NCI-H510A treated with DMSO at 0.1 percent for 48 hours (cell line): Measurements from ENCODE around the gene BRCA1.
"Not testable (repeated sequence)": the region's sequence is repeated elsewhere in the genome, so short reads cannot be mapped to it uniquely, and the experiment has no call there.

Source experiments
- DNase-seq: peaks from one replicate; lab custom pipeline; 2025; lab: John Stamatoyannopoulos, UW

BRCA1 gene

DNA sequence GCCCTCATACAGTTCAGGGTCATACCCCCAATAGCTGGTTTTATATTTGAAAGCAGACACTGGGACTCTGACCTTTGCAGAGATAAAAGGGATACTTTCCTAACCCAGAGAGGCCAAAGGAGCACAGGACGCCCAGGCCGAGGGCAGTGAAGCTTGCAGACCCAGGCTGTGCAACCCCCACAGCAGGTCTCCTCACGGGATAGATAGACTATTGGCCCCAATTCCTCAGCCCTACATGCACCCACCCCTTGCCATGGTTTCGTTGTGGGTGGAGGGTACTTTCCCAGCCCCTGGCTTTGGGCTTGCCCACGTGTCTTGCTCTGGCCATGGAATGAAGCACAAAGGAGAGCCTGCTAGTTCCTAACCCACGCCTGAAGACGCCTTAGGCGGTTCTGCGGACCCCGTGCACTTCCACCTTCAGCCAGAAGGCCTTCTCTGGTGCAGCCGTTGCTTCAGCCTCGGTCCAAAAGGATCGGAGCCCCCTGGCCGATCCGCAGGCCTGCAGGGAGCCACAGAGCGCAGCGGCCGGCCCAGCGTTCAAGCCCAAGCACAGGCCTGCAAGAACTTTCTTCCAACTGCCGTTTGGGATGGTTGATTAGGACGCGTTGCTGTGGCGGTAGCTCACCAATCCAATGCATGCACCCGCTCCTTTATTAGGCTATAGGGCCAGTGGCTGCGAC, 9.8 kb upstream of the BRCA1 start:
- DNase-seq: no peak

DNA sequence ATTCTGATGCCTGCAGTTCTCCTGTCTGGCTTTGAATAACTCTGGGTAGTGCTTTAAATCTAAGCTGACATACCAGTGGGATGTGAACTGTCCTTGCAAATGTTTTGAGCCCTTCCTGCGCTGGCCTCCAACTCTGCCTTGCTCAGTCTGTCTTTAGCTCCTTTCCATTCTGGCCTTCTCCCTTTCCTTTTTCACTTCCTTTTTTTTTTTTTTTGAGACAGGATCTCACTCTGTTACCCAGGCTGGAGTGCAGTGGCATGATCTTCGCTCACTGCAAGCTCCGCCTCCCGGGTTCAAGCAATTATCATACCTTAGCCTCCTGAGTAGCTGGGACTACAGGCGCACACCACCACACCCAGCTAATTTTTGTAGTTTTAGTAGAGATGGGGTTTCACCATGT, 8.3 kb upstream of the BRCA1 start:
- DNase-seq: not testable (repeated sequence)

DNA sequence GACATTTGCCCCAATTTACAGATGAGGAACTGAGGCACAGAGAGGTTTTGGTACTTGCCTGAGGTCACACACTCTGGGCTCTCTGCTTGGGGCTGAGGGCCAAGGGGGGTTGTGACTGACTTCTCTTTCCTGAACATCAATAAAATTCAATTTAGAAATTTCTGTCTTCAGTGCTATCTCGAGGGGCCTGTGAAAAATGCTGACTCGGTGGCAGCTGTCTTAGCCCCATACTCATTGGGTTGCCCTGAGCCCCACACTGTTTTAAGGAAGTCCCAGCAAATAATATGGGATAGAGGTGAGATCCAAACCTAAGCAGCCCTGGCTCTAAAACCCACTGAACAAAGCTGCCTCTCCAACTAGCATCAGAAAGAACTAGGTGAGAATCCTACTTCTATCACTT, 7.0 kb upstream of the BRCA1 start:
- no peak for DNase-seq

DNA sequence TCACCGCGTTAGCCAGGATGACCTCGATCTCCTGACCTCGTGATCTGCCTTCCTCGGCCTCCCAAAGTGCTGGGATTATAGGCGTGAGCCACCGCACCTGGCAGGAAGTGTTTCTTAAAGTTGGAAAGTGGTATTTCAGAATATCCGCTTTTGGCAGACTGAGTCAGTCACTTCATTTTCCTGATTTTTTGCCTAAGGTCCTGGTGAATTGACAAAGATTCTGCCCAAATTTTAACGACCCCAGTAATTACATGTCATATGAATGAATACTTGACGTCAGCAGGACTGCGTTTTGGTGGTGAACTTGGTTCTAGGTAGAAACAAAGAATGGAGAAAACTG, 4.5 kb upstream of the BRCA1 start:
- no peak for DNase-seq

DNA sequence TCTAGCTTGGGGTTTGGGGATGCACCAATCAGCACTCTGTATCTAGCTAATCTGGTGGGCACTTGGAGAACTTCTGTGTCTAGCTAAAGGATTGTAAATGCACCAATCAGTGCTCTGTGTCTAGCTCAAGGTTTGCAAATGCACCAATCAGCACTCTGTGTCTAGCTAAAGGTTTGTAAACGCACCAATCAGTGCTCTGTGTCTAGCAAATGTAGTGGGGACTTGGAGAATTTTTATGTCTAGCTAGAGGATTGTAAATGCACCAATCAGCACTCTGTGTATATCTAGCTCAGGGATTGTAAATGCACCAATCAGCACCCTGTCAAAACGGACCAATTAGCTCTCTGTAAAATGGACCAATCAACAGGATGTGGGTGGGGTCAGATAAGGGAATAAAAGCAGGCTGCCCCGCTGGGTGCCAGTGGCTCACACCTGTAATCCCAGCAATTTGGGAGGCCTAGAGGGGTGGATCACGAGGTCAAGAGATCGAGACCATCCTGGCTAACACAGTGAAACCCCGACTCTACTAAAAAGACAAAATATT, 2.2 kb upstream of the BRCA1 start:
- DNase-seq: not testable (repeated sequence)

DNA sequence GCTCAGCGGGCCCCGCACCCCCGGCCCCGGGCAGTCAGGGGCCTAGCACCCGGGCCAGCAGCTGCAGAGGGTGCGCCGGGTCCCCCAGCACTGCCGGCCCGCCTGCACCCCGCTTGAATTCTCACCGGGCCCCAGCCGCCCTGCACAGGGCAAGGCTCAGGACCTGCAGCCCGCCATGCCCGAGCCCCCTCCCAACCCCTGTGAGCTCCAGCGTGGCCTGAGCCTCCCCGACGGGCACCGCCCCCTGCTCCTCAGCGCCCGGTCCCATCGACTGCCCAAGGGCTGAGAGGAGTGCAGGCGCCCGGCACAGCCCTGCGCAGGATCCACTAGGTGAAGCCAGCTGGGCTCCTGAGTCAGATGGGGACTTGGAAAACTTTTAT, 1.7 kb upstream of the BRCA1 start:
- DNase-seq: no peak

DNA sequence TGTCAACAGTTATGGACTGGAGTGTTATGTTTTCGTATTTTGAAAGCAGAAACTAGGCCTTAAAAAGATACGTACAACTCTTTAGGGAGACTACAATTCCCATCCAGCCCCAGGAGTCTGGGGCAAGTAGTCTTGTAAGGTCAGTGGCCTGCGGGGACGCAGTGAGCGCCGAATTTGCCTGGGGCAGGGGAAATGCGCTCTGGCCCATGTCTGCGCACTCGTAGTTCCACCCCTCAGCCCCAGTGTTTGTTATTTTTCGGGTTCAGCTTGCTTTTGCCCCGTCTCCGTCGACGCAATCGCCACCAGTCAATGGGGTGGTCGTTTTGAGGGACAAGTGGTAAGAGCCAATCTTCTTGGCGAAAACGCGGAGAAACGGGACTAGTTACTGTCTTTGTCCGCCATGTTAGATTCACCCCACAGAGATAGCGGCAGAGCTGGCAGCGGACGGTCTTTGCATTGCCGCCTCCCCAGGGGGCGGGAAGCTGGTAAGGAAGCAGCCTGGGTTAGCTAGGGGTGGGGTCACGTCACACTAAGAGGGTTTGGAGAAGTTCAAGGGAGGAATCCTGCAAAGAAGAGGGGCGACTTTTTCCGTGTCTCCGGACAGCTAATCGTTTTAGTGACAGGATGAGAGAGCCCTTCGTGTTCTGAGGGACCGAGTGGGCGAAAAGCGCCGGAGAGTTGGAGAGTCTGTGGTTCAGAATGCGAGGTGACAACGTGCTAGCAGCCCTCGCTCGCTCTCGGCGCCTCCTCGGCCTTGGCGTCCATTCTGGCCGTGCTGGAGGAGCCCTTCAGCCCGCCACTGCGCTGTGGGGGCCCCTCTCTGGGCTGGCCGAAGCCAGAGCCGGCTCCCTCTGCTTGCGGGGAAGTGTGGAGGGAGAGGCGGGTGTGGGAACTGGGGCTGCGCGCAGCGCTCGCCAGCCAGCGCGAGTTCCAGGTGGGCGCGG, 1.1 kb upstream of the BRCA1 start:
- DNase-seq: peak; percentile 12

DNA sequence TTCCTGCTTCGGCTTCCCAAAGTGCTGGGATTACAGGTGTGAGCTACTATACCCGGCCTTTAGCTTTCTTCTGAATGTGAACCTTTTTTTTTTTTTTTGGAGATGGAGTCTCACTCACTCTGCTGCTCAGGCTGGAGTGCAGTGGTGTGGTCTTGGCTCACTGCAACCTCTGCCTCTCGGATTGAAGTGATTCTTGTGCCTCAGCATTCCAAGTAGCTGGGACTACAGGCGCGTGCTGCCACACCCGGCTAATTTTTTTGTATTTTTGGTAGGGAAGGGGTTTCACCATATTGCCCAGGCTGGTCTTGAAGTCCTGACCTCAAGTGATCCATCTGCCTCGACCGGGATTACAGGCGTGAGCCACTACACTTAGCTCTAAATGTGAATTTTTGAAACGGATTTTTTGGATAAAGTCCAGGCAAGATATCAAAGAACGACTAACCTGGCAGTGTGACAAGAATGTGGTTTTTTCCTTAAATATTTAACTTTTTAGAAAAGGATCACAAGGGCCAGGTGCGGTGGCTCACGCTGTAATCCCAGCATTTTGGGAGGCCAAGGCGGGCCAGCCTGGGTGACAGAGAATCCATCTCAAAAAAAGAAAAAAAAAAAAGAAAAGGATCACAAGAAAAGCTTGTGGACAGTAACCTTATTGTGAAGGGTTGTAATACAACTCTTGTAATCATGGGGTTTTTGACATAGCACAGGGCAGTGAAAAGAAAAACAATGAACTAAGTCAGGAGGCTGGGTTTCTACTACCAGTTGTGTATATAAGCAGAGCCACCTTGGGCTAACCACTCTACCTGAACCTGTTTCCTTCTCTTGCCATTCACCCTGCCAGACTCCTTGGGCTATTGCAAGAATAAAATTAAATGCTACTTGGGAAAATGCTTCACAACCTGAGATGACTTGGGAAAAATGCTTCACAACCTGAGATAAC, 6.2 kb downstream of the BRCA1 start:
- DNase-seq: no peak

DNA sequence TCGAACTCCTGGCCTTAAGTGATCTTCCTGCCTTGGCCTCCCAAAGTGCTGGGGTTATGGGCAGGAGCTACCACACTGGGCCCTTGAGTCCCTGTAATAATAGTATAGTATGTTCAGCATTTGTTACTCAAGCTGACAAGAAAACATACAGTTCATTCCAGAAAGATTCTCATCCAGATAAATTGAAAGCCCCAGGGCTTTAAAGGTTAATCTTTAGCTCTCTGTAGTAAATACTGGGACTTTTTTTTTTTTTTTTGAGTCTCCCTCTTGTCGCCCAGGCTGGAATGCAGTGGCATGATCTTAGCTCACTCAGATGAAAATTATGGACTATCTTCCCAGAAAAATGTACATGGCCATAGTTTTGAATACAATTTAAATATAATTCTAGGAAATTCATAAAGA, 11.0 kb downstream of the BRCA1 start:
- DNase-seq: no peak

DNA sequence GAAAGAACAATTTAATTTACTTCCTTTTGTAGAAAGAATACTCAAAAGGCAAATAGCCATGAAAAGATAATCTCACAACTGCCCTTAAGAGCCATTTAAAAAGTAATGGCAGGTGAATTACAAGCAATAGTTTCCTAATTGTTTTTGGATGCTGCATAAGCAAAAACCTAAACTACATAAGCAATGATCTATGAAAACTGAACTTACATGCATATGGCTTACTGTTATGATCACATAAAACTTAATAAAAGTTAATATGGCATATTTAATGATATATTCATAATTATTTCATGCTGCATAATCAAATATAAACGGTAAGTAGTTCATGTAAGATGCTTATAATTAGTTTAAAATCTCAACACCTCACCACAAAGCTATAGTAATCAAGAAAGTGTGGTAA, 18.6 kb downstream of the BRCA1 start:
- no peak for DNase-seq

DNA sequence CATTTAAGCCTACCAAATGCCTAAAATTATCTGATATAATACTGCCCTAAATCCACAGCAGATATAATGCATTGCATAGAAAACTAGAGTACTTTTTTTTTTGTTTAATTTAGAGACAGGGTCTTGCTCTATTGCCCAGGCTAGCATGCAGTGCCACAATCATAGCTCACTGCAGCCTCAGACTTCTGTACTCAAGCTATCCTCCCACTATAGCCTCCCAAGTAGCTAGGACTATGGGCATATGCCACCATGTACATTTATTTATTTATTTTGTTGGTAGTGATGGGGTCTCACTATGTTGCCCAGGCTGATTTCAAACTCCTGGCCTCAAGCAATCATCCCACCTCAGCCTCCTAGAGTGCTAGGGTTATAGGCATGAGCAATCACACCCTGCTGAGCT, 20.0 kb downstream of the BRCA1 start:
- no peak for DNase-seq

DNA sequence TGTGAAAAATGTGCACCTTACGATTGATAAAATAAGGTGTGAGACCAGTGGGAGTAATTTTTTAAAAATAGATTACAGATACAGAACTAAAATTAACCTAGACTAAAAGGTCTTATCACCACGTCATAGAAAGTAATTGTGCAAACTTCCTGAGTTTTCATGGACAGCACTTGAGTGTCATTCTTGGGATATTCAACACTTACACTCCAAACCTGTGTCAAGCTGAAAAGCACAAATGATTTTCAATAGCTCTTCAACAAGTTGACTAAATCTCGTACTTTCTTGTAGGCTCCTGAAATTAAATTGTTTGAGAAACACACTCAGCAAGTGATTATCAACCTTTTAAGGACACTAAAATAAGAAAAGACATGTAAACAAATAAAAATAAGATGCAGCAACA, 20.5 kb downstream of the BRCA1 start:
- no peak for DNase-seq

DNA sequence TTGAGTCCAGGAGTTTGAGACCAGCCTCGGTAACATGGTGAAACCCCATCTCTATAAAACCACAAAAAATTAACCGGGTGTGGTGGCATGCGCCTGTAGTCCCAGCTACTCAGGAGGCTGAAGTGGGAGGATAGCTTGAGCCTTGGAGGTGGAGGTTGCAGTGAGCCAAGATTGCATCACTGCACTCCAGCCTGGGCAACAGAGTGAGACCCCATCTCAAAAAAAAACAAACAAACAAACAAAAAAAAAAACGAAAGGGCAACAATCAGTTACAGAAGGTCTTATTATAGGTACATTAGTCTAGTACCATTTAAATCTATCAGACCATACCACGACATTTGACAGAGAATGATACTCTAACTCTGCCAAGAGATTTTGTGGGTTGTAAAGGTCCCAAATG, 29.8 kb downstream of the BRCA1 start:
- DNase-seq: not testable (repeated sequence)

DNA sequence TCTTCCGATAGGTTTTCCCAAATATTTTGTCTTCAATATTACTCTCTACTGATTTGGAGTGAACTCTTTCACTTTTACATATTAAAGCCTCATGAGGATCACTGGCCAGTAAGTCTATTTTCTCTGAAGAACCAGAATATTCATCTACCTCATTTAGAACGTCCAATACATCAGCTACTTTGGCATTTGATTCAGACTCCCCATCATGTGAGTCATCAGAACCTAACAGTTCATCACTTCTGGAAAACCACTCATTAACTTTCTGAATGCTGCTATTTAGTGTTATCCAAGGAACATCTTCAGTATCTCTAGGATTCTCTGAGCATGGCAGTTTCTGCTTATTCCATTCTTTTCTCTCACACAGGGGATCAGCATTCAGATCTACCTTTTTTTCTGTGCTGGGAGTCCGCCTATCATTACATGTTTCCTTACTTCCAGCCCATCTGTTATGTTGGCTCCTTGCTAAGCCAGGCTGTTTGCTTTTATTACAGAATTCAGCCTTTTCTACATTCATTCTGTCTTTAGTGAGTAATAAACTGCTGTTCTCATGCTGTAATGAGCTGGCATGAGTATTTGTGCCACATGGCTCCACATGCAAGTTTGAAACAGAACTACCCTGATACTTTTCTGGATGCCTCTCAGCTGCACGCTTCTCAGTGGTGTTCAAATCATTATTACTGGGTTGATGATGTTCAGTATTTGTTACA, 30.9 kb downstream of the BRCA1 start:
- DNase-seq: no peak

DNA sequence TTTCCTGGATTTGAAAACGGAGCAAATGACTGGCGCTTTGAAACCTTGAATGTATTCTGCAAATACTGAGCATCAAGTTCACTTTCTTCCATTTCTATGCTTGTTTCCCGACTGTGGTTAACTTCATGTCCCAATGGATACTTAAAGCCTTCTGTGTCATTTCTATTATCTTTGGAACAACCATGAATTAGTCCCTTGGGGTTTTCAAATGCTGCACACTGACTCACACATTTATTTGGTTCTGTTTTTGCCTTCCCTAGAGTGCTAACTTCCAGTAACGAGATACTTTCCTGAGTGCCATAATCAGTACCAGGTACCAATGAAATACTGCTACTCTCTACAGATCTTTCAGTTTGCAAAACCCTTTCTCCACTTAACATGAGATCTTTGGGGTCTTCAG, 32.3 kb downstream of the BRCA1 start:
- DNase-seq: no peak

DNA sequence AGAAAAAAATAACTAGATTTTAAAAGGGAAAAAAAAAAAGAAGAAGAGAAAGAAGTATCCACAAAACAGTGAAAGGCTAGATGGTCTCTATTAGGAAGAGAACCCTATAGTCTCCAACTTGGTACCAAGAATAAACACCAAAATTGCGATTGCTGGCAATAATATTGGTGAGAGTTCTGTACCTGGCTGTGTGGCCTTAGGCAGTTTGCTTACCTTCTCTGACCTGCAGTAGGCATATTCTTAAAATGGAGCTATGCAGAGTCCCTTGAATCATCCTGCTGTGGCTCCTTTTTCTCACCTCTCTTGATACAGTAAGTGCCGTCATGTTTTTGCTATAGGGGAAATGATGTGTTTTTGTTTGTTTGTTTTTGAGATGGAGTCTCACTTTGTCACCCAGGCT, 35.1 kb downstream of the BRCA1 start:
- no peak for DNase-seq

DNA sequence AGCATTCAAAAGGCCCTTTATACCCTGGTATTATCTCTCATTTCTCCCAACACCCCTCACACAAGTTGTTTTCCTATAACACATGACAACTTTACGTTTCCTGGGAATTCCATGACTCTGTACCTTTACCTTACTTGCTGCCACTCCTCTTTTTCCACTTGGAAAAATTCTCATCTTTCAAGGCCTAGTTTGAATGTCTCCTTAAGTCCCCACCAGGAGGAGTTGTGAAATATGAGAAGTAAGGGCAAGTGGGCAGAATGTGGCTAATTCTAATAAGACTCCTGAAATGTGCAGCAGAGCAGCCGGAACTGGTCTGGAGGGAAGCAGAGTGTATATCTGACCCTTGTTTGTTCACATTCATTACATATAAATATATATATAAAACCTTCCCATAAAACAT, 39.7 kb downstream of the BRCA1 start:
- DNase-seq: no peak

DNA sequence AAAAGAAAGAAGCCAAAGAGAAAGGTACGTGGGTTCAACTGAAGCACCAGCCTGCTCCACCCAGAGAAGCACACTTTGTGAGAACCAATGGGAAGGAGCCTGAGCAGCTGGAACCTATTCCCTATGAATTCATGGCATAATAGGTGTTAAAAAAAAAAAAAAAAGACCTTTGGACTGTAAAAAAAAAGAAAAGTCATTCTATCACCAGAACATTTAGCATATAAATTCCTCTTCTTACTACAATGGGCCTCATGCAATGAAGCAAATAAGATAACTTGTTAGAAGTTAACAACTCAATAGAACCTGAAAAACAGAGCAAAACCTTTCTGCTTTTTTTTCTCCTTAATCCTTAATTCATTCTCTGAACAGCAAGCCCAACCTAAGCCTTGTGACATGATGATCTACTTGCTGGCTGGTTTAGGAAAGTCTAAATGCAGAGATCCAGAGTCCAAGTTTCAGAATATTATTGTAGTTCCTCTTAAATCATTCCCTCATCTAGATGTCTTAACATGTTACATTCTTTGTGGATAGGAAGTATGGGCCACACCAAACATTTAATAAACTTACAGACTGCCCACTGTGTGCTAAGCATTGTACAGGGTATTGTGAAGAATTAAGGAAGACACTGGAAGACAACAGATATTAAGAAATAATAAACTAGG, 45.4 kb downstream of the BRCA1 start:
- no peak for DNase-seq

DNA sequence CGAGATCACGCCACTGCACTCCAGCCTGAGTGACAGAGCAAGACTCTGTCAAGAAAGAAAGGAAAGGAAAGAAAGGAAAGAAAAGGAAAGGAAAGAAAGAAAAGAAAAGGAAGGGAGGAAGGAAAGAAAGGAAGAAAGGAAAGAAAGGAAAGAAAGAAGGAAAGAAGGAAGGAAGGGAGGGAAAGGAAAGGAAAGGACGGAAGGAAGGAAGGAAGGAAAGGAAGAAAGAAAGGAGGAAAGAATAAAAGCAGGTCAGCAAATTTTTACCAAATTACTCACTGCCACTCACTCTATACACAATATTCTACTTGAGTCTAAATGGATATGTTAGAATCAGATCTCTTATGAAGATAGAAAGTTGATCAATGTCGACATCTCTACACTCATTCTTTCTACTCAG, 50.3 kb downstream of the BRCA1 start:
- DNase-seq: no peak

DNA sequence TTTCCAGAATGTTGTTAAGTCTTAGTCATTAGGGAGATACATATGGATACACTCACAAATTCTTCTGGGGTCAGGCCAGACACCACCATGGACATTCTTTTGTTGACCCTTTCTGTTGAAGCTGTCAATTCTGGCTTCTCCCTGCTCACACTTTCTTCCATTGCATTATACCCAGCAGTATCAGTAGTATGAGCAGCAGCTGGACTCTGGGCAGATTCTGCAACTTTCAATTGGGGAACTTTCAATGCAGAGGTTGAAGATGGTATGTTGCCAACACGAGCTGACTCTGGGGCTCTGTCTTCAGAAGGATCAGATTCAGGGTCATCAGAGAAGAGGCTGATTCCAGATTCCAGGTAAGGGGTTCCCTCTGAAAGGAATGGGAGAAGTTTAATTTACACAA, 54.3 kb downstream of the BRCA1 start:
- DNase-seq: no peak

DNA sequence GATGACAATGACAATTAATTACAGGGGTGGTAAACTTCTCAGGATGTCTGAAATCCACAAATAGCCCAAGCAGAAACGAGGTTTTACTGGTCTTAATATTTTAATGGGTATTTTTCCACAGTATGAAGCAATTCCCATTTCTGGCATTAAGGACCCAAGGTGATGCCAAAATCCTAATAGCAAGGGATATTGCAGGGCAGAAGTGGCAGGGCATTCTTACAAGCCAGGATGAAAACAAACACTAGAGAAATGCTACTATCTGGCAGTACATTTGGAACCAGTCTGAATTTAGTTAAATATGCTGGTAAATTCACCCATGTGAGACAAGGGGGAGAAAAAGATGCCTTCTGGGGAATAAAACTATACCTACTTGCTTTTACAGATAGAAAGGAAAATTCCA, 54.9 kb downstream of the BRCA1 start:
- DNase-seq: no peak
